HepG2 (cell line): ENCODE measurements around the gene DOC2A. TPM values are rescaled to one million over a fixed set of nuclear protein-coding genes. Genes with fewer than 3 reads are reported as not detected.
A peak's percentile ranks its signal among the peaks of the same experiment; 100 is the strongest.

Experiments
- ATF7 ChIP-seq, 2 experiments: fragments of 450-650 bp in 1 of 2; sonication (generic) in 1 of 2; formaldehyde crosslinking in 1 of 2; IDR thresholded peaks; 2 replicates each; pipeline versions ENCODE4 v1.4.0 to v1.6.1; 2016 to 2020; ENCODE audit warnings: antibody characterized with exemption in 1 of 2, mild to moderate bottlenecking in 1 of 2, missing genetic modification reagents in 1 of 2
- KDM2A ChIP-seq: sonication (generic); formaldehyde crosslinking; IDR thresholded peaks from 2 replicates; pipeline ENCODE4 v1.4.0; 2020; ENCODE audit warnings: low read depth, missing genetic modification reagents, borderline replicate concordance
- NFKB2 ChIP-seq: sonication (generic); formaldehyde crosslinking; IDR thresholded peaks from 2 replicates; pipeline ENCODE4 v1.4.0; 2020; ENCODE audit warnings: missing genetic modification reagents, borderline replicate concordance
- SMAD9 ChIP-seq: sonication (generic); formaldehyde crosslinking; IDR thresholded peaks from 2 replicates; pipeline ENCODE4 v1.5.1; 2020; ENCODE audit warnings: mild to moderate bottlenecking, missing genetic modification reagents
- SOX5 ChIP-seq: IDR thresholded peaks from 2 replicates; pipeline ENCODE4 v1.6.1; 2016; ENCODE audit warnings: borderline replicate concordance
- SRY ChIP-seq: sonication (generic); formaldehyde crosslinking; IDR thresholded peaks from 2 replicates; pipeline ENCODE4 v1.8.0; 2022; ENCODE audit warnings: mild to moderate bottlenecking, missing genetic modification reagents
- TOPORS ChIP-seq: sonication (generic); formaldehyde crosslinking; IDR thresholded peaks from 2 replicates; pipeline ENCODE4 v1.8.0; 2023; ENCODE audit warnings: mild to moderate bottlenecking, missing genetic modification reagents
- ZBTB3 ChIP-seq: sonication (generic); formaldehyde crosslinking; IDR thresholded peaks from 2 replicates; pipeline ENCODE4 v1.4.0; 2020; ENCODE audit warnings: low read depth, mild to moderate bottlenecking, moderate library complexity, missing genetic modification reagents, borderline replicate concordance
- ZBTB7A ChIP-seq: sonication (generic); formaldehyde crosslinking; IDR thresholded peaks from 2 replicates; pipeline ENCODE4 v1.8.0; 2022; ENCODE audit warnings: mild to moderate bottlenecking, missing genetic modification reagents
- ZNF232 ChIP-seq: sonication (generic); formaldehyde crosslinking; IDR thresholded peaks from 2 replicates; pipeline ENCODE4 v1.4.0; 2020; ENCODE audit warnings: missing genetic modification reagents, borderline replicate concordance
- ZNF234 ChIP-seq: sonication (generic); formaldehyde crosslinking; conservative IDR thresholded peaks from 2 replicates; pipeline ENCODE4 v1.5.1; 2020; ENCODE audit warnings: mild to moderate bottlenecking, missing genetic modification reagents
- ZNF556 ChIP-seq: sonication (generic); formaldehyde crosslinking; IDR thresholded peaks from 2 replicates; pipeline ENCODE4 v1.4.0; 2020; ENCODE audit warnings: mild to moderate bottlenecking, missing genetic modification reagents, borderline replicate concordance
- ZNF616 ChIP-seq: sonication (generic); formaldehyde crosslinking; IDR thresholded peaks from 2 replicates; pipeline ENCODE4 v1.5.0; 2020; ENCODE audit warnings: low read depth, mild to moderate bottlenecking, missing genetic modification reagents
- ZNF782 ChIP-seq: sonication (generic); formaldehyde crosslinking; IDR thresholded peaks from 2 replicates; pipeline ENCODE4 v1.4.0; 2020; ENCODE audit warnings: missing genetic modification reagents, mild to moderate bottlenecking, borderline replicate concordance
- ZNF878 ChIP-seq: sonication (generic); formaldehyde crosslinking; IDR thresholded peaks from 2 replicates; pipeline ENCODE4 v1.8.1; 2023; ENCODE audit warnings: mild to moderate bottlenecking, missing genetic modification reagents, moderate library complexity
- polyA plus RNA-seq, 8 experiments: library from polyadenylated mRNA; depleted of rRNA in 3 of 8; stranded (reverse) in 7 of 8; unstranded in 1 of 8; fragments of >200 nt; fragmentation: Illumina TruSeq in 4 of 8; extraction: Trizol in 4 of 8; gene quantifications; 2 replicates each; pipeline versions ENCODE4 v1.2.1 to v1.2.3, GENCODE V29; 2011 to 2016; ENCODE audit warnings: low read depth in 4 of 8, missing spikeins in 1 of 8, mixed read lengths in 1 of 8; ENCODE audit not compliant: insufficient read depth in 1 of 8
- total RNA-seq, 5 experiments: library from RNA; depleted of rRNA; stranded (reverse); fragments of >200 nt; fragmentation: Illumina TruSeq; extraction: Trizol; gene quantifications; 2 replicates each; pipeline ENCODE4 v1.2.3, GENCODE V29; 2016; ENCODE audit warnings: low read depth in 1 of 5
- TF ChIP-seq, protein P1 (sequence below): sonication (generic); formaldehyde crosslinking; IDR thresholded peaks from 2 replicates; pipeline ENCODE4 v1.5.0; 2020; ENCODE audit warnings: missing genetic modification reagents
- TF ChIP-seq, protein P2 (sequence below): conservative IDR thresholded peaks from 2 replicates; pipeline ENCODE4 v1.6.1; 2018; ENCODE audit warnings: missing genetic modification reagents
- TF ChIP-seq, protein P3 (sequence below): fragments of 450-650 bp; IDR thresholded peaks from 2 replicates; pipeline ENCODE4 v1.6.1; 2017; ENCODE audit warnings: mild to moderate bottlenecking
- TF ChIP-seq, protein P4 (sequence below): sonication (generic); formaldehyde crosslinking; IDR thresholded peaks from 2 replicates; pipeline ENCODE4 v1.4.0; 2020; ENCODE audit warnings: missing genetic modification reagents

The DOC2A gene
- total and polyA plus RNA-seq, 2 of the 13 experiments (the other 11 are each of a cell fraction or from before 2014, with no cell fraction given) = 0.15 to 0.55 TPM

DNA sequence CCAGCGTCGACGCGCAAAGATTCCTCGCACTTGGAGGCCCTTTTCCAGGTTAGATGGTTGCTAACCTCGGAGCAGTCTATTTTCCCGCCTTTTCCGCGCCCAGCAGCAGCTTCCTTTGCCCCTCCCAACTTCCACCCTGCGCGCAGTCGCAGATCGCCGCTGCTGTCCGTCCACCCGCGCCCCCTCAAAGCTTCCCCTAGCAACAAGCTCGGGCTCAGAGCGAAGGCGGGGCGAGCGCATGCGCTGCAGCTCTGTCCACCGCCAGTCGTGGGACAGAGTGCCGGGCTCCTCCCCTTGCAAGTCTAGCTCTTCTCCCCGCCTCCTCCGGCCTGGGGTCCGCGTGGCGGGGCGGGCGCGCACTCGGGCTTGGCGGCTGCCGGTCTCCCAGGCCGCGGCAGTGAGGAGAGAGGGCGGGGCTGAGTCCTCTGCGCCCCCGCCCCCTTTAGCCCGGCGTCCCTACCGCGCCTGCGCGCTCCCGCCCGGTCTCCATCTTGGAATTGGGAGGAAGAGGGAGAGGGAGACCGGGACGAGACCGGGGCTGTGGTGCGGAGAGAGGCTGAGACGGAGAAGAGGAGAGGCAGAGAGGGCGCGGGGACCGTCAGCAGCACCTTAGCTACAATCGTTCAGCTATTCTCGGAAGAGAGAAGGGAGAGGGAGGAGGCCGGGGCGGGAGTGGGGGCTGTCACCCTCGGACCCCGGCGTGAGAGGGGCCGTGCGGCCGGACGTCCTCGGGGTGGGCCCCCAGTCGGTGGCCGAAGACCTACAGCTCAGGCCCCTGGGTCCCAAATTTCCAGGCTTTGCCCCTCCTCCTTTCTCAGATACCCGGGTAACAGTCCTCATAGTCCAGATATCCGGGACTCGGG lies 37.2 kb downstream of the DOC2A start, which contains the start of gene TAOK2 (continued):
- TF ChIP-seq, protein P1, sequence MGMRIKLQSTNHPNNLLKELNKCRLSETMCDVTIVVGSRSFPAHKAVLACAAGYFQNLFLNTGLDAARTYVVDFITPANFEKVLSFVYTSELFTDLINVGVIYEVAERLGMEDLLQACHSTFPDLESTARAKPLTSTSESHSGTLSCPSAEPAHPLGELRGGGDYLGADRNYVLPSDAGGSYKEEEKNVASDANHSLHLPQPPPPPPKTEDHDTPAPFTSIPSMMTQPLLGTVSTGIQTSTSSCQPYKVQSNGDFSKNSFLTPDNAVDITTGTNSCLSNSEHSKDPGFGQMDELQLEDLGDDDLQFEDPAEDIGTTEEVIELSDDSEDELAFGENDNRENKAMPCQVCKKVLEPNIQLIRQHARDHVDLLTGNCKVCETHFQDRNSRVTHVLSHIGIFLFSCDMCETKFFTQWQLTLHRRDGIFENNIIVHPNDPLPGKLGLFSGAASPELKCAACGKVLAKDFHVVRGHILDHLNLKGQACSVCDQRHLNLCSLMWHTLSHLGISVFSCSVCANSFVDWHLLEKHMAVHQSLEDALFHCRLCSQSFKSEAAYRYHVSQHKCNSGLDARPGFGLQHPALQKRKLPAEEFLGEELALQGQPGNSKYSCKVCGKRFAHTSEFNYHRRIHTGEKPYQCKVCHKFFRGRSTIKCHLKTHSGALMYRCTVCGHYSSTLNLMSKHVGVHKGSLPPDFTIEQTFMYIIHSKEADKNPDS (CRISPR knock-in tag) = no peak
- TF ChIP-seq ATF7 (IDR thresholded peaks at IDR 0.05) (no peak), ATF7 (CRISPR knock-in tag; IDR thresholded peaks at IDR 0.05) (0 out of 2 replicates have a peak, but pooled peaks have one; percentile 78), ZNF556 (peak; percentile 78; the same call in 1 of the 2 replicates), KDM2A (peak; percentile 100), TOPORS (CRISPR knock-in tag) (peak; percentile 84), ZNF616 (CRISPR knock-in tag) (peak; percentile 70; the same call in 1 of the 2 replicates), ZNF782 (CRISPR knock-in tag) (0 out of 2 replicates have a peak, but pooled peaks have one; percentile 22), ZNF234 (CRISPR knock-in tag) (no peak), SMAD9 (no peak), SOX5 (peak; percentile 72), ZBTB7A (CRISPR knock-in tag) (peak; percentile 37; the same call in 1 of the 2 replicates), NFKB2 (peak; percentile 98; the same call in 1 of the 2 replicates), ZNF232 (no peak; the same call in 1 of the 2 replicates), ZBTB3 (0 out of 2 replicates have a peak, but pooled peaks have one; percentile 50), SRY (peak; percentile 53; the same call in 1 of the 2 replicates), ZNF878 (CRISPR knock-in tag) (peak; percentile 96)
- TF ChIP-seq, protein P2, sequence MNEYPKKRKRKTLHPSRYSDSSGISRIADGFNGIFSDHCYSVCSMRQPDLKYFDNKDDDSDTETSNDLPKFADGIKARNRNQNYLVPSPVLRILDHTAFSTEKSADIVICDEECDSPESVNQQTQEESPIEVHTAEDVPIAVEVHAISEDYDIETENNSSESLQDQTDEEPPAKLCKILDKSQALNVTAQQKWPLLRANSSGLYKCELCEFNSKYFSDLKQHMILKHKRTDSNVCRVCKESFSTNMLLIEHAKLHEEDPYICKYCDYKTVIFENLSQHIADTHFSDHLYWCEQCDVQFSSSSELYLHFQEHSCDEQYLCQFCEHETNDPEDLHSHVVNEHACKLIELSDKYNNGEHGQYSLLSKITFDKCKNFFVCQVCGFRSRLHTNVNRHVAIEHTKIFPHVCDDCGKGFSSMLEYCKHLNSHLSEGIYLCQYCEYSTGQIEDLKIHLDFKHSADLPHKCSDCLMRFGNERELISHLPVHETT (CRISPR knock-in tag) = peak; percentile 76; the same call in 1 of the 2 replicates
- TF ChIP-seq, protein P3, sequence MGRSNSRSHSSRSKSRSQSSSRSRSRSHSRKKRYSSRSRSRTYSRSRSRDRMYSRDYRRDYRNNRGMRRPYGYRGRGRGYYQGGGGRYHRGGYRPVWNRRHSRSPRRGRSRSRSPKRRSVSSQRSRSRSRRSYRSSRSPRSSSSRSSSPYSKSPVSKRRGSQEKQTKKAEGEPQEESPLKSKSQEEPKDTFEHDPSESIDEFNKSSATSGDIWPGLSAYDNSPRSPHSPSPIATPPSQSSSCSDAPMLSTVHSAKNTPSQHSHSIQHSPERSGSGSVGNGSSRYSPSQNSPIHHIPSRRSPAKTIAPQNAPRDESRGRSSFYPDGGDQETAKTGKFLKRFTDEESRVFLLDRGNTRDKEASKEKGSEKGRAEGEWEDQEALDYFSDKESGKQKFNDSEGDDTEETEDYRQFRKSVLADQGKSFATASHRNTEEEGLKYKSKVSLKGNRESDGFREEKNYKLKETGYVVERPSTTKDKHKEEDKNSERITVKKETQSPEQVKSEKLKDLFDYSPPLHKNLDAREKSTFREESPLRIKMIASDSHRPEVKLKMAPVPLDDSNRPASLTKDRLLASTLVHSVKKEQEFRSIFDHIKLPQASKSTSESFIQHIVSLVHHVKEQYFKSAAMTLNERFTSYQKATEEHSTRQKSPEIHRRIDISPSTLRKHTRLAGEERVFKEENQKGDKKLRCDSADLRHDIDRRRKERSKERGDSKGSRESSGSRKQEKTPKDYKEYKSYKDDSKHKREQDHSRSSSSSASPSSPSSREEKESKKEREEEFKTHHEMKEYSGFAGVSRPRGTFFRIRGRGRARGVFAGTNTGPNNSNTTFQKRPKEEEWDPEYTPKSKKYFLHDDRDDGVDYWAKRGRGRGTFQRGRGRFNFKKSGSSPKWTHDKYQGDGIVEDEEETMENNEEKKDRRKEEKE = no peak
- TF ChIP-seq, protein P4, sequence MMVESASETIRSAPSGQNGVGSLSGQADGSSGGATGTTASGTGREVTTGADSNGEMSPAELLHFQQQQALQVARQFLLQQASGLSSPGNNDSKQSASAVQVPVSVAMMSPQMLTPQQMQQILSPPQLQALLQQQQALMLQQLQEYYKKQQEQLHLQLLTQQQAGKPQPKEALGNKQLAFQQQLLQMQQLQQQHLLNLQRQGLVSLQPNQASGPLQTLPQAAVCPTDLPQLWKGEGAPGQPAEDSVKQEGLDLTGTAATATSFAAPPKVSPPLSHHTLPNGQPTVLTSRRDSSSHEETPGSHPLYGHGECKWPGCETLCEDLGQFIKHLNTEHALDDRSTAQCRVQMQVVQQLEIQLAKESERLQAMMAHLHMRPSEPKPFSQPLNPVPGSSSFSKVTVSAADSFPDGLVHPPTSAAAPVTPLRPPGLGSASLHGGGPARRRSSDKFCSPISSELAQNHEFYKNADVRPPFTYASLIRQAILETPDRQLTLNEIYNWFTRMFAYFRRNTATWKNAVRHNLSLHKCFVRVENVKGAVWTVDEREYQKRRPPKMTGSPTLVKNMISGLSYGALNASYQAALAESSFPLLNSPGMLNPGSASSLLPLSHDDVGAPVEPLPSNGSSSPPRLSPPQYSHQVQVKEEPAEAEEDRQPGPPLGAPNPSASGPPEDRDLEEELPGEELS = peak; percentile 76
